ENCODE data around the gene MPO. TPM values are rescaled to one million over a fixed set of nuclear protein-coding genes. Genes with fewer than 3 reads are reported as not detected.

The MPO gene
- total and polyA plus RNA-seq, 2 donors (not counting 3 experiments of a cell fraction or from before 2014, with no cell fraction given) = not detected

GRCh38 chr17:58272367-58273280, 8.1 kb downstream of the MPO start:
- H2AFZ ChIP-seq (ENCODE audit: low read depth, low read length) = no peak overlapping the region
- intact Hi-C loops (cut with micrococcal nuclease) = no loop called here
- no peak overlapping the region for H3K4me2 ChIP-seq (ENCODE audit: insufficient read depth, low read length)
- FAIRE-seq (no peak), DNase-seq (ENCODE audit: low read depth, low spot score) (no peak)
- no peaks in the 10 kb centered on the region for H3K9me3 ChIP-seq (replicated peaks; ENCODE audit: control insufficient read depth, insufficient read depth, low read length)
- no peak overlapping the region for H3K4me3 ChIP-seq (replicated peaks in 1 of 3; ENCODE audit: insufficient read depth in 1 of 3, low read depth in 1 of 3, low read length in 3 of 3)
- H3K36me3 ChIP-seq (ENCODE audit: control insufficient read depth in 2 of 2, extremely low read depth in 1 of 2, insufficient read depth in 2 of 2, low read length in 2 of 2) = no peaks in the 10 kb centered on the region
- no peaks in the 10 kb centered on the region for H3K9me1 ChIP-seq (replicated peaks; ENCODE audit: control insufficient read depth, extremely low read depth, insufficient read depth, low read length)
- H3K4me1 ChIP-seq (ENCODE audit: control insufficient read depth, extremely low read depth, insufficient read depth, low read length) = no peaks in the 10 kb centered on the region
- dilution Hi-C loops (cut with MboI; ENCODE audit: extremely low pct_ligation_motif_present, low sequenced_read_pairs) = no loop called here
- H4K20me1 ChIP-seq (replicated peaks; ENCODE audit: control insufficient read depth, extremely low read depth, insufficient read depth, low read length) = no peaks in the 10 kb centered on the region
- TF ChIP-seq CTCF (IDR thresholded peaks at IDR 0.05; ENCODE audit: extremely low read depth in 1 of 2, insufficient read depth in 1 of 2, low read depth in 1 of 2, low read length in 2 of 2) (no peak), FOS (IDR thresholded peaks at IDR 0.05; ENCODE audit: borderline replicate concordance, insufficient read depth, low read length) (no peak), POLR2AphosphoS5 (IDR thresholded peaks at IDR 0.05; ENCODE audit: insufficient read depth, low read depth, low read length) (no peak), MAX (IDR thresholded peaks at IDR 0.05; ENCODE audit: insufficient read depth, insufficient read length) (no peak), JUN (IDR thresholded peaks at IDR 0.05; ENCODE audit: borderline replicate concordance, insufficient read depth, insufficient read length, low read depth) (no peak), GATA2 (IDR thresholded peaks at IDR 0.05; ENCODE audit: insufficient read depth, insufficient read length, low read depth, low read length) (no peak), EZH2 (IDR thresholded peaks at IDR 0.05; ENCODE audit: borderline replicate concordance, low read depth, low read length, severe bottlenecking) (no peak), MYC (IDR thresholded peaks at IDR 0.05; ENCODE audit: low read depth, low read length) (no peak), POLR2A (IDR thresholded peaks at IDR 0.05; ENCODE audit: low read depth, low read length) (no peak)
- no TSS peak for BruUV-seq (replicated peaks)
- H3K27ac ChIP-seq (ENCODE audit: insufficient read depth, low read depth, low read length) = no peak overlapping the region
- ChIA-PET CTCF (no interaction called here), POLR2A (no interaction called here)
- no peaks in the 10 kb centered on the region for H3K79me2 ChIP-seq (ENCODE audit: control insufficient read depth, insufficient read depth, low read length)
- H3K27me3 ChIP-seq (ENCODE audit: control insufficient read depth in 2 of 2, insufficient read depth in 2 of 2, low read length in 2 of 2) = no peaks in the 10 kb centered on the region
- no peak overlapping the region for H3K9ac ChIP-seq (replicated peaks; ENCODE audit: extremely low read depth, insufficient read depth, low read length)

All from endothelial cell of umbilical vein (primary cell).